HepG2 (cell line): ENCODE measurements around the gene B9D2. TPM values are rescaled to one million over a fixed set of nuclear protein-coding genes. Genes with fewer than 3 reads are reported as not detected.
A peak's percentile ranks its signal among the peaks of the same experiment; 100 is the strongest.

Experiments used
- AGO2 ChIP-seq: fragments of 200-400 bp; formaldehyde crosslinking; optimal IDR thresholded peaks from 2 replicates; pipeline ENCODE3; 2017; ENCODE audit warnings: mild to moderate bottlenecking, low read depth, low read length, moderate library complexity
- DMAP1 ChIP-seq: IDR thresholded peaks from 2 replicates; pipeline ENCODE4 v1.6.1; 2016
- ELF3 ChIP-seq: IDR thresholded peaks from 2 replicates; pipeline ENCODE4 v1.6.1; 2016; ENCODE audit warnings: missing genetic modification reagents, missing compliant biosample characterization
- FOXK1 ChIP-seq: sonication (generic); formaldehyde crosslinking; IDR thresholded peaks from 2 replicates; pipeline ENCODE4 v1.4.0; 2020; ENCODE audit warnings: low read depth, missing genetic modification reagents, borderline replicate concordance
- FOXM1 ChIP-seq: sonication (generic); formaldehyde crosslinking; IDR thresholded peaks from 2 replicates; pipeline ENCODE4 v1.5.0; 2020; ENCODE audit warnings: missing genetic modification reagents
- LCORL ChIP-seq, 2 experiments: fragments of 450-650 bp in 1 of 2; sonication (generic) in 1 of 2; formaldehyde crosslinking in 1 of 2; IDR thresholded peaks; 2 replicates each; pipeline versions ENCODE4 v1.5.0 to v1.6.1; 2017 to 2020; ENCODE audit warnings: antibody characterized with exemption in 1 of 2, missing genetic modification reagents in 1 of 2
- MAZ ChIP-seq, 2 experiments: sonication (generic) in 1 of 2; formaldehyde crosslinking in 1 of 2; IDR thresholded peaks; 2 replicates each; pipeline versions ENCODE4 v1.5.0 to v1.6.1; 2012 to 2020; ENCODE audit warnings: low read depth in 2 of 2, mild to moderate bottlenecking in 2 of 2, borderline replicate concordance in 1 of 2, improper control_type of control experiment in 1 of 2, low read length in 1 of 2, missing genetic modification reagents in 1 of 2, moderate library complexity in 1 of 2
- MTA1 ChIP-seq: sonication (generic); formaldehyde crosslinking; IDR thresholded peaks from 2 replicates; pipeline ENCODE4 v1.4.0; 2020; ENCODE audit warnings: missing genetic modification reagents, mild to moderate bottlenecking, borderline replicate concordance
- NKX3-1 ChIP-seq: sonication (generic); formaldehyde crosslinking; IDR thresholded peaks from 2 replicates; pipeline ENCODE4 v1.5.0; 2020; ENCODE audit warnings: missing genetic modification reagents
- RORA ChIP-seq: sonication (generic); formaldehyde crosslinking; IDR thresholded peaks from 2 replicates; pipeline ENCODE4 v1.5.0; 2020; ENCODE audit warnings: mild to moderate bottlenecking, missing genetic modification reagents, moderate library complexity
- SP5 ChIP-seq: IDR thresholded peaks from 2 replicates; pipeline ENCODE4 v1.6.1; 2016; ENCODE audit warnings: low read depth, borderline replicate concordance
- TBL1XR1 ChIP-seq: fragments of 150-350 bp; IDR thresholded peaks from 2 replicates; pipeline ENCODE4 v1.6.1; 2014; ENCODE audit warnings: borderline replicate concordance, low read length; ENCODE audit not compliant: partially characterized antibody
- ZKSCAN1 ChIP-seq: fragments of 150-350 bp; IDR thresholded peaks from 2 replicates; pipeline ENCODE4 v1.6.1; 2014; ENCODE audit warnings: low read length
- ZNF234 ChIP-seq: sonication (generic); formaldehyde crosslinking; conservative IDR thresholded peaks from 2 replicates; pipeline ENCODE4 v1.5.1; 2020; ENCODE audit warnings: mild to moderate bottlenecking, missing genetic modification reagents
- ZNF556 ChIP-seq: sonication (generic); formaldehyde crosslinking; IDR thresholded peaks from 2 replicates; pipeline ENCODE4 v1.4.0; 2020; ENCODE audit warnings: mild to moderate bottlenecking, missing genetic modification reagents, borderline replicate concordance
- ZNF563 ChIP-seq: sonication (generic); formaldehyde crosslinking; IDR thresholded peaks from 2 replicates; pipeline ENCODE4 v1.8.0; 2022; ENCODE audit warnings: mild to moderate bottlenecking, moderate library complexity, missing genetic modification reagents
- ZNF644 ChIP-seq: IDR thresholded peaks from 2 replicates; pipeline ENCODE4 v1.6.1; 2016; ENCODE audit warnings: low read depth
- ZNF761 ChIP-seq: sonication (generic); formaldehyde crosslinking; conservative IDR thresholded peaks from 2 replicates; pipeline ENCODE4 v1.4.0; 2020; ENCODE audit warnings: mild to moderate bottlenecking, missing genetic modification reagents
- polyA plus RNA-seq, 8 experiments: library from polyadenylated mRNA; depleted of rRNA in 3 of 8; stranded (reverse) in 7 of 8; unstranded in 1 of 8; fragments of >200 nt; fragmentation: Illumina TruSeq in 4 of 8; extraction: Trizol in 4 of 8; gene quantifications; 2 replicates each; pipeline versions ENCODE4 v1.2.1 to v1.2.3, GENCODE V29; 2011 to 2016; ENCODE audit warnings: low read depth in 4 of 8, missing spikeins in 1 of 8, mixed read lengths in 1 of 8; ENCODE audit not compliant: insufficient read depth in 1 of 8
- total RNA-seq, 5 experiments: library from RNA; depleted of rRNA; stranded (reverse); fragments of >200 nt; fragmentation: Illumina TruSeq; extraction: Trizol; gene quantifications; 2 replicates each; pipeline ENCODE4 v1.2.3, GENCODE V29; 2016; ENCODE audit warnings: low read depth in 1 of 5
- TF ChIP-seq, protein P1 (sequence below): sonication (generic); formaldehyde crosslinking; IDR thresholded peaks from 2 replicates; pipeline ENCODE4 v1.4.0; 2020; ENCODE audit warnings: missing genetic modification reagents, borderline replicate concordance
- TF ChIP-seq, protein P2 (sequence below): fragments of 450-650 bp; IDR thresholded peaks from 2 replicates; pipeline ENCODE4 v1.6.1; 2017
- TF ChIP-seq, protein P3 (sequence below): IDR thresholded peaks from 2 replicates; pipeline ENCODE4 v1.6.1; 2016; ENCODE audit warnings: mild to moderate bottlenecking, missing biosample characterization, missing genetic modification reagents
- TF ChIP-seq, protein P4 (sequence below): sonication (generic); formaldehyde crosslinking; IDR thresholded peaks from 2 replicates; pipeline ENCODE4 v1.4.0; 2020; ENCODE audit warnings: low read depth, mild to moderate bottlenecking, missing genetic modification reagents

B9D2 gene
- total and polyA plus RNA-seq, 2 of the 13 experiments (the other 11 are each of a cell fraction or from before 2014, with no cell fraction given) = 3.1 to 4.4 TPM

DNA sequence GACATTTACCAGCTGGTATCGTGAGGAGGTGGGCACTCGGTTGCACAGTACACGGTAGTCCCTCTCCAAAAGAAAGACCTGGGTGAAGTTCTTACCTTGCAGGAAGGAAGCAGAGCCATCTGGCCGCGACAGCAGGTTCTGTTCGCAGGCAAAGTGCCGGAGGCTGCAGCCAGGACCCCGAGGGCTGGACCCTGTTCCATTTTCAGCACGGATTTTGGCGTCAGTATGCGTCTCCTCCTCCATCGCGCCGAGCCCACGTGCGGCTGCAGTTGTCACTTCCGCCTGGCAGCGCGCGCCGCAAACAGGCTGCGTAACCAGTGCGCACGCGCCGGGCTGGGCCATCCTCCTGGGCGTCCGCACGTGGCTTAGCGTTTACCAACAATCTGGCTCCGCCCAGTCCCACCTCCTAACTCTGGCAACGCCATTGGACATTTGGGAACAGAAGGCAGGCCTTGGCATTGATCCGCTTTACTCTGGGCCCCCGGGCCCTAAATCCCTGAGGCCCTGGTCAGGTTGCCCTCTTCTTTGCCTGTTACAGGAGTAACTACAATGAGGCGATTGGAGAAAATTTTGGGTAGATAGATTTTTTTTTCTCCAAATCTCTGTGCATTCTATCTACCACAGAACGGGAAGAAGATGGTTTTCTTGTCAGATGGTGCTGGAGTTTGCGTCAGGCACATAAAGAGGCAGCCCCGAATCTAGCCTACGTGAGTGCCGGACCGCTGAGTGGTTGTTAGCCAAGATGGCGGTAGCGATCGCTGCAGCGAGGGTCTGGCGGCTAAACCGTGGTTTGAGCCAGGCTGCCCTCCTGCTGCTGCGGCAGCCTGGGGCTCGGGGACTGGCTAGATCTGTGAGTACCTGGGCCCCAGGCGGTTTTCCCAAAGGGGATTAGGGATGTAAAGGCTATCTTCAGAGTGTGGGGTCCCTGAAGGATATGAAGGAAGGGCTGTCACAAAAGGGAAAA lies 33.4 kb upstream of the B9D2 start, which contains the start of the genes BCKDHA and EXOSC5 (continued):
- TF ChIP-seq MAZ (IDR thresholded peaks at IDR 0.05; ENCODE audit: borderline replicate concordance, low read depth, low read length) (0 out of 2 replicates have a peak, but pooled peaks have one; percentile 34), MAZ (CRISPR knock-in tag; IDR thresholded peaks at IDR 0.05; ENCODE audit: low read depth) (peak; percentile 65; the same call in 1 of the 2 replicates), DMAP1 (CRISPR knock-in tag) (peak; percentile 97), ELF3 (peak; percentile 92), MTA1 (CRISPR knock-in tag) (no peak), ZNF556 (CRISPR knock-in tag) (no peak; the same call in 1 of the 2 replicates), ZNF761 (CRISPR knock-in tag) (no peak), AGO2 (no peak), FOXK1 (CRISPR knock-in tag) (peak; percentile 100), FOXM1 (CRISPR knock-in tag) (0 out of 2 replicates have a peak, but pooled peaks have one; percentile 42), LCORL (IDR thresholded peaks at IDR 0.05) (peak; percentile 80; the same call in 1 of the 2 replicates), LCORL (CRISPR knock-in tag; IDR thresholded peaks at IDR 0.05) (peak; percentile 72; the same call in 1 of the 2 replicates), ZKSCAN1 (no peak), ZNF563 (CRISPR knock-in tag) (no peak), ZNF644 (CRISPR knock-in tag) (no peak), TBL1XR1 (no peak), ZNF234 (CRISPR knock-in tag) (no peak), NKX3-1 (CRISPR knock-in tag) (peak; percentile 85; the same call in 1 of the 2 replicates), SP5 (CRISPR knock-in tag) (peak; percentile 67; the same call in 1 of the 2 replicates), RORA (CRISPR knock-in tag) (no peak)
- TF ChIP-seq, protein P1, sequence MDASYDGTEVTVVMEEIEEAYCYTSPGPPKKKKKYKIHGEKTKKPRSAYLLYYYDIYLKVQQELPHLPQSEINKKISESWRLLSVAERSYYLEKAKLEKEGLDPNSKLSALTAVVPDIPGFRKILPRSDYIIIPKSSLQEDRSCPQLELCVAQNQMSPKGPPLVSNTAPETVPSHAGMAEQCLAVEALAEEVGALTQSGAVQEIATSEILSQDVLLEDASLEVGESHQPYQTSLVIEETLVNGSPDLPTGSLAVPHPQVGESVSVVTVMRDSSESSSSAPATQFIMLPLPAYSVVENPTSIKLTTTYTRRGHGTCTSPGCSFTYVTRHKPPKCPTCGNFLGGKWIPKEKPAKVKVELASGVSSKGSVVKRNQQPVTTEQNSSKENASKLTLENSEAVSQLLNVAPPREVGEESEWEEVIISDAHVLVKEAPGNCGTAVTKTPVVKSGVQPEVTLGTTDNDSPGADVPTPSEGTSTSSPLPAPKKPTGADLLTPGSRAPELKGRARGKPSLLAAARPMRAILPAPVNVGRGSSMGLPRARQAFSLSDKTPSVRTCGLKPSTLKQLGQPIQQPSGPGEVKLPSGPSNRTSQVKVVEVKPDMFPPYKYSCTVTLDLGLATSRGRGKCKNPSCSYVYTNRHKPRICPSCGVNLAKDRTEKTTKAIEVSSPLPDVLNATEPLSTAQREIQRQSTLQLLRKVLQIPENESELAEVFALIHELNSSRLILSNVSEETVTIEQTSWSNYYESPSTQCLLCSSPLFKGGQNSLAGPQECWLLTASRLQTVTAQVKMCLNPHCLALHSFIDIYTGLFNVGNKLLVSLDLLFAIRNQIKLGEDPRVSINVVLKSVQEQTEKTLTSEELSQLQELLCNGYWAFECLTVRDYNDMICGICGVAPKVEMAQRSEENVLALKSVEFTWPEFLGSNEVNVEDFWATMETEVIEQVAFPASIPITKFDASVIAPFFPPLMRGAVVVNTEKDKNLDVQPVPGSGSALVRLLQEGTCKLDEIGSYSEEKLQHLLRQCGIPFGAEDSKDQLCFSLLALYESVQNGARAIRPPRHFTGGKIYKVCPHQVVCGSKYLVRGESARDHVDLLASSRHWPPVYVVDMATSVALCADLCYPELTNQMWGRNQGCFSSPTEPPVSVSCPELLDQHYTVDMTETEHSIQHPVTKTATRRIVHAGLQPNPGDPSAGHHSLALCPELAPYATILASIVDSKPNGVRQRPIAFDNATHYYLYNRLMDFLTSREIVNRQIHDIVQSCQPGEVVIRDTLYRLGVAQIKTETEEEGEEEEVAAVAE (CRISPR knock-in tag) = peak; percentile 76; the same call in 1 of the 2 replicates
- TF ChIP-seq, protein P2, sequence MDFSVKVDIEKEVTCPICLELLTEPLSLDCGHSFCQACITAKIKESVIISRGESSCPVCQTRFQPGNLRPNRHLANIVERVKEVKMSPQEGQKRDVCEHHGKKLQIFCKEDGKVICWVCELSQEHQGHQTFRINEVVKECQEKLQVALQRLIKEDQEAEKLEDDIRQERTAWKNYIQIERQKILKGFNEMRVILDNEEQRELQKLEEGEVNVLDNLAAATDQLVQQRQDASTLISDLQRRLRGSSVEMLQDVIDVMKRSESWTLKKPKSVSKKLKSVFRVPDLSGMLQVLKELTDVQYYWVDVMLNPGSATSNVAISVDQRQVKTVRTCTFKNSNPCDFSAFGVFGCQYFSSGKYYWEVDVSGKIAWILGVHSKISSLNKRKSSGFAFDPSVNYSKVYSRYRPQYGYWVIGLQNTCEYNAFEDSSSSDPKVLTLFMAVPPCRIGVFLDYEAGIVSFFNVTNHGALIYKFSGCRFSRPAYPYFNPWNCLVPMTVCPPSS = no peak
- TF ChIP-seq, protein P3, sequence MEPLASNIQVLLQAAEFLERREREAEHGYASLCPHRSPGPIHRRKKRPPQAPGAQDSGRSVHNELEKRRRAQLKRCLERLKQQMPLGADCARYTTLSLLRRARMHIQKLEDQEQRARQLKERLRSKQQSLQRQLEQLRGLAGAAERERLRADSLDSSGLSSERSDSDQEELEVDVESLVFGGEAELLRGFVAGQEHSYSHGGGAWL = peak; percentile 100
- TF ChIP-seq, protein P4, sequence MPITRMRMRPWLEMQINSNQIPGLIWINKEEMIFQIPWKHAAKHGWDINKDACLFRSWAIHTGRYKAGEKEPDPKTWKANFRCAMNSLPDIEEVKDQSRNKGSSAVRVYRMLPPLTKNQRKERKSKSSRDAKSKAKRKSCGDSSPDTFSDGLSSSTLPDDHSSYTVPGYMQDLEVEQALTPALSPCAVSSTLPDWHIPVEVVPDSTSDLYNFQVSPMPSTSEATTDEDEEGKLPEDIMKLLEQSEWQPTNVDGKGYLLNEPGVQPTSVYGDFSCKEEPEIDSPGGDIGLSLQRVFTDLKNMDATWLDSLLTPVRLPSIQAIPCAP (CRISPR knock-in tag) = no peak
